Neural cell (in vitro differentiated cells): ENCODE data around the gene PPM1A. TPM values are rescaled to one million over a fixed set of nuclear protein-coding genes. Genes with fewer than 3 reads are reported as not detected.

Experiments used
- H2AFZ ChIP-seq: fragments of 200-600, 300-800 bp; sonication (generic), shearing (Covaris generic); 2 replicates; pipeline ENCODE4 v1.6.0; 2014; ENCODE audit warnings: low read depth, mild to moderate bottlenecking, antibody characterized with exemption, low read length, moderate library complexity
- H3F3A ChIP-seq: fragments of 200-600 bp; shearing (Covaris generic); 2 replicates; pipeline ENCODE4 v1.6.1; 2016; ENCODE audit warnings: mild to moderate bottlenecking, moderate library complexity, mixed read lengths, antibody characterized with exemption, low read length; ENCODE audit not compliant: insufficient read depth, poor library complexity, severe bottlenecking
- H3K27ac ChIP-seq: fragments of 200-600, 300-800 bp; sonication (generic), shearing (Covaris generic); 2 replicates; pipeline ENCODE4 v1.5.1; 2014; ENCODE audit warnings: mild to moderate bottlenecking, low read length, moderate library complexity
- H3K27me3 ChIP-seq: fragments of 300-800, 200-600 bp; sonication (generic), shearing (Covaris generic); 2 replicates; pipeline ENCODE4 v1.6.0; 2014; ENCODE audit warnings: mild to moderate bottlenecking, low read depth, low read length, moderate library complexity; ENCODE audit not compliant: insufficient read depth
- H3K36me3 ChIP-seq: fragments of 300-800, 200-600 bp; sonication (generic), shearing (Covaris generic); 2 replicates; pipeline ENCODE4 v1.5.1; 2014; ENCODE audit warnings: mild to moderate bottlenecking, antibody characterized with exemption, low read length, moderate library complexity; ENCODE audit not compliant: insufficient read depth
- H3K4me2 ChIP-seq: fragments of 300-800, 200-600 bp; sonication (generic), shearing (Covaris generic); 2 replicates; pipeline ENCODE4 v1.6.0; 2014; ENCODE audit warnings: mild to moderate bottlenecking, low read length
- H3K4me3 ChIP-seq: fragments of 300-800, 200-600 bp; sonication (generic), shearing (Covaris generic); 2 replicates; pipeline ENCODE4 v1.5.1; 2014; ENCODE audit warnings: mild to moderate bottlenecking, low read length, moderate library complexity
- H3K79me2 ChIP-seq: fragments of 200-600 bp; shearing (Covaris generic); replicated peaks from 2 replicates; pipeline ENCODE4 v1.6.0; 2014; ENCODE audit warnings: mild to moderate bottlenecking, low read length, moderate library complexity; ENCODE audit not compliant: insufficient read depth
- H3K9ac ChIP-seq: fragments of 300-800, 200-600 bp; sonication (generic), shearing (Covaris generic); 2 replicates; pipeline ENCODE4 v1.6.1; 2016; ENCODE audit warnings: mild to moderate bottlenecking, low read length, mixed read lengths
- H3K9me2 ChIP-seq: fragments of 200-600 bp; shearing (Covaris generic); 2 replicates; pipeline ENCODE4 v1.6.1; 2016; ENCODE audit warnings: mild to moderate bottlenecking, low read length, mixed read lengths; ENCODE audit not compliant: insufficient read depth
- H3K9me3 ChIP-seq: fragments of 200-600, 300-800 bp; sonication (generic), shearing (Covaris generic); 2 replicates; pipeline ENCODE4 v1.6.1; 2016; ENCODE audit warnings: mild to moderate bottlenecking, mixed run types, low read length, moderate library complexity, mixed read lengths
- H4K20me1 ChIP-seq: fragments of 200-600 bp; shearing (Covaris generic); 2 replicates; pipeline ENCODE4 v1.6.1; 2016; ENCODE audit warnings: mild to moderate bottlenecking, mixed run types; ENCODE audit not compliant: insufficient read depth
- CTCF ChIP-seq: fragments of 450-650 bp; IDR thresholded peaks from 2 replicates; pipeline ENCODE4 v1.5.1; 2014; ENCODE audit warnings: antibody characterized with exemption, mild to moderate bottlenecking, moderate library complexity; ENCODE audit not compliant: poor library complexity, severe bottlenecking
- EP300 ChIP-seq: fragments of 450-650 bp; conservative IDR thresholded peaks from 2 replicates; pipeline ENCODE4 v1.6.1; 2014; ENCODE audit warnings: antibody characterized with exemption, mild to moderate bottlenecking, moderate library complexity; ENCODE audit not compliant: poor library complexity, severe bottlenecking
- EZH2 ChIP-seq: fragments of 200-600, 300-800 bp; shearing (Covaris generic), sonication (generic); IDR thresholded peaks from 2 replicates; pipeline ENCODE4 v1.6.1; 2014; ENCODE audit warnings: antibody characterized with exemption, low read length, borderline replicate concordance, mild to moderate bottlenecking; ENCODE audit not compliant: insufficient read depth, poor library complexity, severe bottlenecking
- MXI1 ChIP-seq: fragments of 450-650 bp; conservative IDR thresholded peaks from 2 replicates; pipeline ENCODE4 v1.6.1; 2014; ENCODE audit warnings: antibody characterized with exemption, mild to moderate bottlenecking; ENCODE audit not compliant: poor library complexity, severe bottlenecking
- POLR2AphosphoS5 ChIP-seq: IDR thresholded peaks from 2 replicates; pipeline ENCODE4 v1.6.1; 2012
- RAD21 ChIP-seq: fragments of 450-650 bp; conservative IDR thresholded peaks from 2 replicates; pipeline ENCODE4 v1.6.1; 2014; ENCODE audit warnings: antibody characterized with exemption, mild to moderate bottlenecking, moderate library complexity
- REST ChIP-seq: IDR thresholded peaks from 2 replicates; pipeline ENCODE4 v1.6.1; 2012; ENCODE audit warnings: borderline replicate concordance
- SMC3 ChIP-seq: fragments of 450-650 bp; conservative IDR thresholded peaks from 2 replicates; pipeline ENCODE4 v1.6.1; 2014; ENCODE audit warnings: antibody characterized with exemption, mild to moderate bottlenecking, moderate library complexity; ENCODE audit not compliant: poor library complexity
- TAF1 ChIP-seq: IDR thresholded peaks from 2 replicates; pipeline ENCODE4 v1.6.1; 2012; ENCODE audit warnings: low read depth
- polyA plus RNA-seq: library from polyadenylated mRNA; depleted of rRNA; stranded (reverse); fragments of >200 nt; gene quantifications from 2 replicates; pipeline ENCODE4 v1.2.3, GENCODE V29; 2014

The PPM1A gene
- polyA plus RNA-seq, 1 donor from 2014 or later, result 52.1 TPM

DNA sequence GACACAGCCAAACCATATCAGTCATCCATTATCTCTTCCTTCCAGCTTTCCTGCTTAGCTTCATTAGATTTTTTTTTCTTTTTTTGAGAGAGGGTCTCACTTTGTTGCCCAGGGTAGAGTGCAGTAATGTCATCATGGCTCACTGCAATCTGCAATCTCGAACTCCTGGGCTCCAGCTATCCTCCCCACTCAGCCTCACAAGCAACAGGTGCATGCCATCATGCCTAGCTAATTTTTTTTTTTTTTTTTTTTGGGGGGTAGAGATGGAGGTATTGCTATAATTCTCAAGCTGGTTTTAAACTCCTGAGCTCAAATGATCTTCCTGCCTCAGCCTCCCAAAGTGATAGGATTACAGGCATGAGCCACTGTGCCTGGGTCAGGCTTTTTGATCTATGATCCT lies 38.3 kb upstream of the PPM1A start:
- no peak overlapping the region for H3K27ac ChIP-seq
- no peak overlapping the region for H3K4me3 ChIP-seq
- H3K27me3 ChIP-seq, result no peaks in the 10 kb centered on the region
- no peak for TF ChIP-seq TAF1
- no peak for TF ChIP-seq EZH2
- no peak for TF ChIP-seq EP300
- TF ChIP-seq MXI1, result no peak
- no peak for TF ChIP-seq POLR2AphosphoS5
- H2AFZ ChIP-seq, result no peak overlapping the region
- no peak overlapping the region for H3K4me2 ChIP-seq
- no peaks in the 10 kb centered on the region for H3K9me2 ChIP-seq
- H3K79me2 ChIP-seq, result no peaks in the 10 kb centered on the region
- no peaks in the 10 kb centered on the region for H3F3A ChIP-seq
- H3K9me3 ChIP-seq, result no peaks in the 10 kb centered on the region
- H4K20me1 ChIP-seq, result no peaks in the 10 kb centered on the region
- no peaks in the 10 kb centered on the region for H3K36me3 ChIP-seq
- H3K9ac ChIP-seq, result no peak overlapping the region

DNA sequence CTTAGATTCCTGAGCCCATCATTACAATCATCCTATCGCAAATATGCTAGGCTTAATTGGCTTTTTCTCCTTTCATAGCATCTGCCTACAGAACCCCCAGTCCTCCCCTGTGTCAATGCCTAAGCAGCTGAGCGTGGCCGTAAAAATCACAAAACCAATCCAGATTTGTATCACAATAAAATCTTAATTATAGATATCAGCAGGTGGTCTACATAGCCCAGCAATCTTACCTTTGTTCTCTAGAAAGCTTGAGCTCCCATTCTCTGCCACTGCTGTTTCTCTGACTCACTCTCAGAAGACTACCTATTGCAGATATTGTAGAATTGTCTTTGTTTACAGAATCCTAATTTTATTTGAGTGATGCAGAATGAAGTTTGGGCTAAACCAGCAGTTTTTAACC lies 37.9 kb upstream of the PPM1A start:
- Histone ChIP-seq H3K79me2 (no peaks in the 10 kb centered on the region), H2AFZ (no peak overlapping the region), H3K36me3 (no peaks in the 10 kb centered on the region), H3K9me2 (no peaks in the 10 kb centered on the region), H3K9me3 (no peaks in the 10 kb centered on the region), H3F3A (no peaks in the 10 kb centered on the region), H4K20me1 (no peaks in the 10 kb centered on the region), H3K27me3 (no peaks in the 10 kb centered on the region), H3K4me3 (no peak overlapping the region), H3K27ac (no peak overlapping the region), H3K9ac (no peak overlapping the region), H3K4me2 (no peak overlapping the region)
- TF ChIP-seq REST (no peak), RAD21 (no peak), SMC3 (no peak), CTCF (no peak), EP300 (no peak), MXI1 (no peak), POLR2AphosphoS5 (no peak), EZH2 (no peak), TAF1 (no peak)
